ENCODE results near the gene CYB5D1.

The CYB5D1 gene

GRCh38 chr17:7834957-7835813 lies 22.6 kb upstream of the CYB5D1 start:
- Histone ChIP-seq H3K27ac (ENCODE audit: low read depth, low read length) (peak overlapping the region; percentile 77; the same call in 1 of the 2 replicates), H3K36me3 (ENCODE audit: control insufficient read depth, insufficient read depth, low read length) (no peaks in the 10 kb centered on the region), H3K4me3 (ENCODE audit: low read depth, low read length) (peak overlapping the region; percentile 69), H3K4me1 (ENCODE audit: control insufficient read depth, insufficient read depth, low read length) (peaks cover 26% of the 10 kb centered on the region), H3K9me3 (ENCODE audit: control insufficient read depth, insufficient read depth, low read depth, low read length) (no peaks in the 10 kb centered on the region), H3K27me3 (ENCODE audit: control insufficient read depth, insufficient read depth, low read length) (peaks cover 51% of the 10 kb centered on the region), H3K9ac (ENCODE audit: low read length) (peak overlapping the region; percentile 69)

- Histone ChIP-seq H3K27ac (ENCODE audit: low read depth, low read length) (peak overlapping the region; percentile 77; the same call in 1 of the 2 replicates), H3K9ac (ENCODE audit: low read length) (peak overlapping the region; percentile 64), H3K4me1 (ENCODE audit: control insufficient read depth, insufficient read depth, low read length) (peaks cover 31% of the 10 kb centered on the region), H3K36me3 (ENCODE audit: control insufficient read depth, insufficient read depth, low read length) (no peaks in the 10 kb centered on the region), H3K27me3 (ENCODE audit: control insufficient read depth, insufficient read depth, low read length) (peaks cover 51% of the 10 kb centered on the region), H3K4me3 (ENCODE audit: low read depth, low read length) (peak overlapping the region; percentile 69), H3K9me3 (ENCODE audit: control insufficient read depth, insufficient read depth, low read depth, low read length) (no peaks in the 10 kb centered on the region)
These were observed 21.8 kb upstream of the CYB5D1 start for GRCh38 chr17:7835814-7836595.

GRCh38 chr17:7836596-7837407 lies 21.0 kb upstream of the CYB5D1 start:
- Histone ChIP-seq H3K4me1 (ENCODE audit: control insufficient read depth, insufficient read depth, low read length) (peaks cover 36% of the 10 kb centered on the region), H3K27me3 (ENCODE audit: control insufficient read depth, insufficient read depth, low read length) (peaks cover 49% of the 10 kb centered on the region), H3K27ac (ENCODE audit: low read depth, low read length) (peak overlapping the region; percentile 77; the same call in 1 of the 2 replicates), H3K9me3 (ENCODE audit: control insufficient read depth, insufficient read depth, low read depth, low read length) (no peaks in the 10 kb centered on the region), H3K36me3 (ENCODE audit: control insufficient read depth, insufficient read depth, low read length) (no peaks in the 10 kb centered on the region), H3K9ac (ENCODE audit: low read length) (peak overlapping the region; percentile 64), H3K4me3 (ENCODE audit: low read depth, low read length) (peak overlapping the region; percentile 69)

GRCh38 chr17:7837408-7838088 lies 20.3 kb upstream of the CYB5D1 start:
- Histone ChIP-seq H3K27me3 (ENCODE audit: control insufficient read depth, insufficient read depth, low read length) (peaks cover 42% of the 10 kb centered on the region), H3K4me3 (ENCODE audit: low read depth, low read length) (peak overlapping the region; percentile 69), H3K9me3 (ENCODE audit: control insufficient read depth, insufficient read depth, low read depth, low read length) (no peaks in the 10 kb centered on the region), H3K9ac (ENCODE audit: low read length) (peak overlapping the region; percentile 6), H3K4me1 (ENCODE audit: control insufficient read depth, insufficient read depth, low read length) (peaks cover 36% of the 10 kb centered on the region), H3K36me3 (ENCODE audit: control insufficient read depth, insufficient read depth, low read length) (no peaks in the 10 kb centered on the region), H3K27ac (ENCODE audit: low read depth, low read length) (no peak overlapping the region)

- peak overlapping the region; percentile 26 for H3K9ac ChIP-seq (ENCODE audit: low read length)
- no peak overlapping the region for H3K27ac ChIP-seq (ENCODE audit: low read depth, low read length)
- H3K27me3 ChIP-seq (ENCODE audit: control insufficient read depth, insufficient read depth, low read length), result peaks cover 33% of the 10 kb centered on the region
- no peaks in the 10 kb centered on the region for H3K36me3 ChIP-seq (ENCODE audit: control insufficient read depth, insufficient read depth, low read length)
- peaks cover 31% of the 10 kb centered on the region for H3K4me1 ChIP-seq (ENCODE audit: control insufficient read depth, insufficient read depth, low read length)
- no peaks in the 10 kb centered on the region for H3K9me3 ChIP-seq (ENCODE audit: control insufficient read depth, insufficient read depth, low read depth, low read length)
- peak overlapping the region; percentile 69 for H3K4me3 ChIP-seq (ENCODE audit: low read depth, low read length)
These were observed 19.4 kb upstream of the CYB5D1 start for GRCh38 chr17:7838090-7839075.

GRCh38 chr17:7839190-7839875 lies 18.5 kb upstream of the CYB5D1 start:
- peaks cover 31% of the 10 kb centered on the region for H3K27me3 ChIP-seq (ENCODE audit: control insufficient read depth, insufficient read depth, low read length)
- peak overlapping the region; percentile 35; the same call in 1 of the 2 replicates for H3K4me3 ChIP-seq (ENCODE audit: low read depth, low read length)
- H3K9ac ChIP-seq (ENCODE audit: low read length), result peak overlapping the region; percentile 26
- peaks cover 28% of the 10 kb centered on the region for H3K4me1 ChIP-seq (ENCODE audit: control insufficient read depth, insufficient read depth, low read length)
- no peak overlapping the region for H3K27ac ChIP-seq (ENCODE audit: low read depth, low read length)
- H3K36me3 ChIP-seq (ENCODE audit: control insufficient read depth, insufficient read depth, low read length), result no peaks in the 10 kb centered on the region
- H3K9me3 ChIP-seq (ENCODE audit: control insufficient read depth, insufficient read depth, low read depth, low read length), result no peaks in the 10 kb centered on the region

- peaks cover 31% of the 10 kb centered on the region for H3K27me3 ChIP-seq (ENCODE audit: control insufficient read depth, insufficient read depth, low read length)
- peaks cover 28% of the 10 kb centered on the region for H3K4me1 ChIP-seq (ENCODE audit: control insufficient read depth, insufficient read depth, low read length)
- no peak overlapping the region for H3K27ac ChIP-seq (ENCODE audit: low read depth, low read length)
- no peak overlapping the region for H3K9ac ChIP-seq (ENCODE audit: low read length)
- no peaks in the 10 kb centered on the region for H3K9me3 ChIP-seq (ENCODE audit: control insufficient read depth, insufficient read depth, low read depth, low read length)
- H3K4me3 ChIP-seq (ENCODE audit: low read depth, low read length), result no peak overlapping the region
- H3K36me3 ChIP-seq (ENCODE audit: control insufficient read depth, insufficient read depth, low read length), result no peaks in the 10 kb centered on the region
These were observed 17.9 kb upstream of the CYB5D1 start for GRCh38 chr17:7839876-7840261.

GRCh38 chr17:7840441-7840840 lies 17.4 kb upstream of the CYB5D1 start:
- Histone ChIP-seq H3K9ac (ENCODE audit: low read length) (no peak overlapping the region), H3K4me1 (ENCODE audit: control insufficient read depth, insufficient read depth, low read length) (peaks cover 28% of the 10 kb centered on the region), H3K4me3 (ENCODE audit: low read depth, low read length) (no peak overlapping the region), H3K27me3 (ENCODE audit: control insufficient read depth, insufficient read depth, low read length) (peaks cover 31% of the 10 kb centered on the region), H3K9me3 (ENCODE audit: control insufficient read depth, insufficient read depth, low read depth, low read length) (no peaks in the 10 kb centered on the region), H3K27ac (ENCODE audit: low read depth, low read length) (no peak overlapping the region), H3K36me3 (ENCODE audit: control insufficient read depth, insufficient read depth, low read length) (no peaks in the 10 kb centered on the region)

GRCh38 chr17:7840875-7841274 lies 16.9 kb upstream of the CYB5D1 start:
- no peak overlapping the region for H3K27ac ChIP-seq (ENCODE audit: low read depth, low read length)

More at GRCh38 chr17:7840875-7841274, 16.9 kb upstream of the CYB5D1 start:
- peaks cover 28% of the 10 kb centered on the region for H3K4me1 ChIP-seq (ENCODE audit: control insufficient read depth, insufficient read depth, low read length)
- no peaks in the 10 kb centered on the region for H3K9me3 ChIP-seq (ENCODE audit: control insufficient read depth, insufficient read depth, low read depth, low read length)
- peak overlapping the region; percentile 95 for H3K4me3 ChIP-seq (ENCODE audit: low read depth, low read length)
- H3K36me3 ChIP-seq (ENCODE audit: control insufficient read depth, insufficient read depth, low read length), result peaks cover 3% of the 10 kb centered on the region; the same call in 1 of the 2 replicates
- peaks cover 31% of the 10 kb centered on the region for H3K27me3 ChIP-seq (ENCODE audit: control insufficient read depth, insufficient read depth, low read length)
- peak overlapping the region; percentile 60 for H3K9ac ChIP-seq (ENCODE audit: low read length)

Measured in HUES6 (cell line).